Activated CD4-positive, alpha-beta T cell treated with anti-CD3 and anti-CD28 coated beads for 48 hours (primary cell): ENCODE results near the gene SAV1.
"Not testable (repeated sequence)": the region's sequence is repeated elsewhere in the genome, so short reads cannot be mapped to it uniquely, and the experiment has no call there.

Source experiments
- DNase-seq: peaks from one replicate; pipeline ENCODE4 v3.0.0-alpha.2; 2020

Gene SAV1

GRCh38 chr14:50667996-50668825 lies at the start of gene SAV1:
Gene SAV1, minus strand, starts transcription at chr14:50668306. Its CDS starts 339 bp downstream, at chr14:50667967.
- peak; percentile 67 for DNase-seq

GRCh38 chr14:50717811-50718210 lies 49.7 kb upstream of the SAV1 start:
- DNase-seq: no peak

GRCh38 chr14:50714450-50715073 lies 46.5 kb upstream of the SAV1 start:
- no peak for DNase-seq

GRCh38 chr14:50711043-50711442 lies 42.9 kb upstream of the SAV1 start:
- DNase-seq: no peak

- no peak for DNase-seq
Measured at GRCh38 chr14:50705026-50705593, 37.0 kb upstream of the SAV1 start.

- DNase-seq: no peak
Measured at GRCh38 chr14:50704454-50705010, 36.4 kb upstream of the SAV1 start.

- DNase-seq: no peak
Measured at GRCh38 chr14:50697659-50698290, 29.7 kb upstream of the SAV1 start.

- DNase-seq: not testable (repeated sequence)
Measured at GRCh38 chr14:50694260-50694659, 26.2 kb upstream of the SAV1 start.

GRCh38 chr14:50688875-50689274 lies 20.8 kb upstream of the SAV1 start:
- DNase-seq: no peak

- DNase-seq: no peak
Measured at GRCh38 chr14:50679674-50680073, 11.6 kb upstream of the SAV1 start.

- DNase-seq: no peak
Measured at GRCh38 chr14:50678163-50678562, 10.1 kb upstream of the SAV1 start.

GRCh38 chr14:50677527-50678063 lies 9.5 kb upstream of the SAV1 start:
- DNase-seq: no peak

- DNase-seq: no peak
Measured at GRCh38 chr14:50676814-50677516, 8.9 kb upstream of the SAV1 start.

GRCh38 chr14:50675597-50675996 lies 7.5 kb upstream of the SAV1 start:
- DNase-seq: no peak

- no peak for DNase-seq
Measured at GRCh38 chr14:50670866-50671256, 2.8 kb upstream of the SAV1 start.

GRCh38 chr14:50670196-50670865 lies 2.2 kb upstream of the SAV1 start:
- DNase-seq: no peak

- DNase-seq: no peak
Measured at GRCh38 chr14:50669441-50669986, 1.4 kb upstream of the SAV1 start.

- DNase-seq: no peak
Measured at GRCh38 chr14:50668826-50669143, 679 bp upstream of the SAV1 start.

- no peak for DNase-seq
Measured at GRCh38 chr14:50667684-50667995, 466 bp downstream of the SAV1 start.

- DNase-seq: peak; percentile 36
Measured at GRCh38 chr14:50666772-50667683, 1.1 kb downstream of the SAV1 start.

- not testable (repeated sequence) for DNase-seq
Measured at GRCh38 chr14:50665300-50665699, 2.8 kb downstream of the SAV1 start.
